Measurements from ENCODE around the gene XXYLT1. TPM values are rescaled to one million over a fixed set of nuclear protein-coding genes. Genes with fewer than 3 reads are reported as not detected.
"Not testable (repeated sequence)": the region's sequence is repeated elsewhere in the genome, so short reads cannot be mapped to it uniquely, and the experiment has no call there.

XXYLT1 gene
- total and polyA plus RNA-seq, 10 donors = 2.7 to 22.3 (median 9.5) TPM

DNA sequence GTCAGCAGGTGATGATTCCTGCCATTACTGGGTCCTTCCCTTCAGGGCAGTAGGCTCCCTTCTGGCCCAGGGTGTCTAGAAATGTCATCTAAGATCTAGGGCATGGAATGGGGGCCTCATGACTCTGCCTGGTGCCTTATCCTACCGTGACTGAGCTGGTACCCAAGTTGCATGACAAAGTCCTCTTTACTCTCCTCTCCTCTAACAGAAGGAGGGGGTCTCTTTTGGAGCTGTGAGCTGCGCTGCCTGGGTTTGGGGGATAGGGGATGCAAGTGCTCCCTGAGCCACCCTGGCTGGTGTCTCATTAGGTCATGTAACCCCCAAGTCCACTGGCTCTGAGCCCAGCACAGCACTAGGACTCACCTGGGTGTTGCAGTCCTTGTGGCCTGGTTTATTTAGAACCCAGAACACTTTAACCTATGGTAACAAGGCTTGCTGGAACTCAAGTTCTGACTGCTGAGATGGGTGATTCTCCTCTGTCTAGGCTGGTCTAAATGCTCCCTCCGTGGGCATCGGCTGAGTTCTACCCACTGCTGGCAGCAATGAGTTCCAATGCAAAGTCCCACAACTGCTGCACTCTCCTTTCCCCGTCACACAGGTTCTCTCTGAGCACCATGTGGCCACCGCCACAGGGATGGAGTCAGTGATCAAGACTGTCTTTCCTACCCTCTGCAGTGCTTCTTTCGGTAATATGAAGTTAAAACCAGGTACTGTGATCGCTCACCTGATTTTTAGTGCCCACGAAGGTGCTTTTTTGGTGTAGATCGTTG, 34.0 kb downstream of the XXYLT1 start:
- Histone ChIP-seq H3K27me3 (replicated peaks in 1 of 7) (no peaks in the 10 kb centered on the region), H3K4me1 (peaks cover 0 to 36% (median 18%) of the 10 kb centered on the region in 6 donors), H3K4me3 (no peak overlapping the region), H3K9me3 (peaks cover 0 to 12% (median 7%) of the 10 kb centered on the region in 8 donors), H3K27ac (peak overlapping the region in 2 of 8 donors; percentile 81 to 85), H3K36me3 (peaks cover 0 to 8% (median 0%) of the 10 kb centered on the region in 6 donors)
- TF ChIP-seq POLR2AphosphoS5 (IDR thresholded peaks at IDR 0.05) (no peak), POLR2A (IDR thresholded peaks at IDR 0.05) (no peak)
- TF ChIP-seq, protein P1, sequence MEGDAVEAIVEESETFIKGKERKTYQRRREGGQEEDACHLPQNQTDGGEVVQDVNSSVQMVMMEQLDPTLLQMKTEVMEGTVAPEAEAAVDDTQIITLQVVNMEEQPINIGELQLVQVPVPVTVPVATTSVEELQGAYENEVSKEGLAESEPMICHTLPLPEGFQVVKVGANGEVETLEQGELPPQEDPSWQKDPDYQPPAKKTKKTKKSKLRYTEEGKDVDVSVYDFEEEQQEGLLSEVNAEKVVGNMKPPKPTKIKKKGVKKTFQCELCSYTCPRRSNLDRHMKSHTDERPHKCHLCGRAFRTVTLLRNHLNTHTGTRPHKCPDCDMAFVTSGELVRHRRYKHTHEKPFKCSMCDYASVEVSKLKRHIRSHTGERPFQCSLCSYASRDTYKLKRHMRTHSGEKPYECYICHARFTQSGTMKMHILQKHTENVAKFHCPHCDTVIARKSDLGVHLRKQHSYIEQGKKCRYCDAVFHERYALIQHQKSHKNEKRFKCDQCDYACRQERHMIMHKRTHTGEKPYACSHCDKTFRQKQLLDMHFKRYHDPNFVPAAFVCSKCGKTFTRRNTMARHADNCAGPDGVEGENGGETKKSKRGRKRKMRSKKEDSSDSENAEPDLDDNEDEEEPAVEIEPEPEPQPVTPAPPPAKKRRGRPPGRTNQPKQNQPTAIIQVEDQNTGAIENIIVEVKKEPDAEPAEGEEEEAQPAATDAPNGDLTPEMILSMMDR (IDR thresholded peaks at IDR 0.05 in 8 of 11, conservative IDR thresholded peaks at IDR 0.05 in 3 of 11) = no peak
- WGBS, 5 donors = 96 to 99% (median 98%) methylated on average over 8 to 10 of the region's 10 CpGs
- peak; percentile 40 for DNase-seq
- intact Hi-C loops (cut with DNase I; ENCODE audit: low total_unique reads) = loop anchor here (10.0 kb wide), 1 partner anchor 72 kb away; no protein-coding TSS in a partner anchor

- Histone ChIP-seq H3K4me1 (peaks cover 0 to 36% (median 18%) of the 10 kb centered on the region in 6 donors), H3K4me3 (no peak overlapping the region), H3K27me3 (replicated peaks in 1 of 7) (no peaks in the 10 kb centered on the region), H3K36me3 (peaks cover 0 to 8% (median 0%) of the 10 kb centered on the region in 6 donors), H3K9me3 (peaks cover 0 to 12% (median 7%) of the 10 kb centered on the region in 8 donors), H3K27ac (no peak overlapping the region)
- TF ChIP-seq, protein P1 (IDR thresholded peaks at IDR 0.05 in 8 of 11, conservative IDR thresholded peaks at IDR 0.05 in 3 of 11) = no peak
- TF ChIP-seq POLR2AphosphoS5 (IDR thresholded peaks at IDR 0.05) (no peak), POLR2A (IDR thresholded peaks at IDR 0.05) (no peak)
- peak; percentile 18 for DNase-seq
- intact Hi-C loops (cut with DNase I; ENCODE audit: low total_unique reads) = loop anchor here (10.0 kb wide), 1 partner anchor 71 kb away; no protein-coding TSS in a partner anchor
- 95 to 100% (median 97%) methylated on average over 5 of the region's 5 CpGs for WGBS, 5 donors
Observed at GRCh38 chr3:195236076-195236798, 34.7 kb downstream of the XXYLT1 start.

DNA sequence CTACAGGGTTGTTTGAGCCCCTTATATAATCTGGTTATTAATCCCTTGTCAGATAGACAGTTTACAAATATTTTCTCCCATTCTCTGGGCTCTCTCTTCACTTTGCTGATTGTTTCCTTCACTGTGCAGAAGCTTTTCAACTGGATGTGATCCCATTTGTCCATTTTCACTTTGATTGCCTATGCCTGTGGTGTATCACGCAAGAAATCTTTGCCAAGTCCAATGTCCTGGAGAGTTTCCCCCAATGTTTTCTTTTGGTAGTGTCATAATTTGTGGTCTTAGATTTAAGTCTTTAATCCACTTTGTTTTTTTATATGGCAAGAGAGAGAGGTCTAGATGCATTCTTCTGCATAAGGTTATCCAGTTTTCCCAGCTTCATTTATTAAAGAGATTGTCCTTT, 40.7 kb downstream of the XXYLT1 start:
- DNase-seq = no peak
- Histone ChIP-seq H3K4me1 (peaks cover 0 to 8% (median 2%) of the 10 kb centered on the region in 6 donors), H3K27me3 (replicated peaks in 1 of 7) (no peaks in the 10 kb centered on the region), H3K36me3 (peaks cover 0 to 14% (median 0%) of the 10 kb centered on the region in 6 donors), H3K4me3 (no peak overlapping the region), H3K9me3 (no peaks in the 10 kb centered on the region), H3K27ac (no peak overlapping the region)
- intact Hi-C loops (cut with DNase I; ENCODE audit: low total_unique reads) = loop anchor here (10.0 kb wide), 1 partner anchor 65 kb away; no protein-coding TSS in a partner anchor
- no peak for TF ChIP-seq POLR2AphosphoS5 (IDR thresholded peaks at IDR 0.05)
- TF ChIP-seq, protein P1 (IDR thresholded peaks at IDR 0.05 in 8 of 11, conservative IDR thresholded peaks at IDR 0.05 in 3 of 11) = no peak
- TF ChIP-seq POLR2A (IDR thresholded peaks at IDR 0.05) = no peak
- 88 to 100% (median 96%) methylated on average over 1 of the region's 1 CpG for WGBS, 5 donors

DNA sequence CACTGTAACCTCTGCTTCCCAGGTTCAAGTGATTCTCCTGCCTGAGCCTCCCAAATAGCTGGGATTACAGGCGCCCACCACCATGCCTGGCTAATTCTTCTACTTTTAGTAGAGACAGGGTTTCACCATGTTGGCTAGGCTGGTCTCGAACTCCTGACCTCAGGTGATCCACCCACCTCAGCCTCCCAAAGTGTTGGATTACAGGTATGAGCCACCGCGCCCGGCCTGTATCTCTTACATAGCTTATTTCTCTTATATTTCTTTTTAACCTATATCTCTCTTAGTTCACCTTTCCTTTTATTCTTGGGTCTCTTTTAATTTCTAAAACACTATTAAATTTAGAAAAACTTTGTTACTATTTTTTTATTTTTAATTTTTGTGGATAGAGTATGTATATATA, 42.1 kb downstream of the XXYLT1 start:
- intact Hi-C loops (cut with DNase I; ENCODE audit: low total_unique reads); H3K4me3 ChIP-seq; H3K27me3 ChIP-seq (replicated peaks in 1 of 7); H3K9me3 ChIP-seq; H3K27ac ChIP-seq: not testable (repeated sequence)
- WGBS, 5 donors = 89 to 99% (median 96%) methylated on average over 5 of the region's 5 CpGs
- Histone ChIP-seq H3K4me1 (peaks cover 0 to 19% (median 7%) of the 10 kb centered on the region in 6 donors), H3K36me3 (peaks cover 0 to 23% (median 0%) of the 10 kb centered on the region in 6 donors)
- DNase-seq = peak; percentile 33

Measured in spleen (tissue), 11 donors.